CD4-positive, alpha-beta T cell treated with Interleukin-1 beta for 1 hour (primary cell): ENCODE results near the gene TAS1R2.
"Not testable (repeated sequence)": the region's sequence is repeated elsewhere in the genome, so short reads cannot be mapped to it uniquely, and the experiment has no call there.

Experiments
- DNase-seq, 2 donors: peaks; one replicate each; pipeline ENCODE4 v3.0.0-alpha.2; 2020 to 2022

Gene TAS1R2

DNA sequence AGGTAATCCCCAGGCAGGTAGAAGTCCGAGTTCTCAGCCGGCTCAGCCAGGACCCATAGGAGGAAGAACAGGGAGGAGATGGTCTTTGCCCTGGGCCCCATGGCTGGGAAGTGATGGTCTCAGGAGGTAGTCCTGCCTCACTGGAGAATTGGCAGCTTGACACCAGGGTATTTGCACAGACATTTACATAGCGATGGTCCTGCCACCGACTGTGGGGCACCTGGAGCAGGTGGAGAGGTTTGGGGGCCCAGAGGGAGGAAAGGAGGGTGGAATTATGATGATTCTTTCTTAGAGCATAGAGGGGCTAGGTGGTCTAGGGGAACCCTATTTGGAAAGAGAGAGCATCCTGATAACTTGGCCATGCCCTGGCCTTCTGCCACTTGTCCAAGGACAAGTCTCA lies at the start of gene TAS1R2:
TSS of gene TAS1R2 (minus strand) at position 101 of the 400 bp plus-strand sequence. CDS start at position 101, 0 bp downstream.
- DNase-seq: no peak

DNA sequence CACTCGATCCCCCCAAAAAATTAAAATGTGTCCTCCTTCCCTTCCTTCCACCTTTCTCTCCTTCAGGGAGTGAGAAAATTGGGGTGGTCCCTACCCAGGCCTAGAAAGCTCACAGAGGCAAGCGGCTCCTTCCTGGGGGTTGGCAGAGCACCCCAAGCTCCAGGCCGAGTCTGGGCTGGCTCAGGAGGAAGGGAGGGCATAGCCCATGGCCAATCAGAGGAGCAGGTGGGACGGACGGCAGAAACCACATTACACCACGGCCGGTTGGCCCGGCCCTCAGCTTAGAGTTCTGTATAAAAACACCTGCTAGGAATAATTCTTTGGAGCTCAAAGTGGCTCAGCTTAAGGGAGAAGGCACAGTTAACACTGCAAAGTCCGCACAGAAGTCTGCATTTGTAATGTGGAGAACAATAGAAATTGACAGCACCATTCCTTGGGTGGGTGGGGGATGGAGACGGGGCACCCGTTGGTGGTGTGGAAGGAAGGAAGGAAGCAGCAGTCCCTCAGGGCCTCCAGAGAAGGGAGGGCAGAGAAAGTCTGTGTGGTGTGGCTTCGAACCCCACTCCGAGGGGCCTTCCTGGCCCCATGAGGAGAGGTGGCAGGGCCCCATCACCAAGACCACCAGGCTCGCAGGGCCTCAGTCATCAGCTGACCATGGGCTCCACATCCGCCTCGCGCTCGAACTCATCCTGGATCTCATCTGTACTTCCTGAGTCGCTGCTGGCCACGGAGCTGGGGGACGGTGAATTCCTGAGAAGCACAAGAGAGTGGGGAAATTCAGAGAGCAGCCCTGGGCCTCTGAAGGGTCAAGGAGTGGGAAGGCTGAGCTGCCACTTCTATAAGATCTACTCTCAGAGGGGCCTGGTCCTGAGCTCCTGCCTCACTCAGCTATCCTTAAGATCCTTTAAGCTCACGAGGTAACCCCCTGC lies 48.7 kb upstream of the TAS1R2 start:
- DNase-seq: peak in 1 of 2 donors; percentile 34

DNA sequence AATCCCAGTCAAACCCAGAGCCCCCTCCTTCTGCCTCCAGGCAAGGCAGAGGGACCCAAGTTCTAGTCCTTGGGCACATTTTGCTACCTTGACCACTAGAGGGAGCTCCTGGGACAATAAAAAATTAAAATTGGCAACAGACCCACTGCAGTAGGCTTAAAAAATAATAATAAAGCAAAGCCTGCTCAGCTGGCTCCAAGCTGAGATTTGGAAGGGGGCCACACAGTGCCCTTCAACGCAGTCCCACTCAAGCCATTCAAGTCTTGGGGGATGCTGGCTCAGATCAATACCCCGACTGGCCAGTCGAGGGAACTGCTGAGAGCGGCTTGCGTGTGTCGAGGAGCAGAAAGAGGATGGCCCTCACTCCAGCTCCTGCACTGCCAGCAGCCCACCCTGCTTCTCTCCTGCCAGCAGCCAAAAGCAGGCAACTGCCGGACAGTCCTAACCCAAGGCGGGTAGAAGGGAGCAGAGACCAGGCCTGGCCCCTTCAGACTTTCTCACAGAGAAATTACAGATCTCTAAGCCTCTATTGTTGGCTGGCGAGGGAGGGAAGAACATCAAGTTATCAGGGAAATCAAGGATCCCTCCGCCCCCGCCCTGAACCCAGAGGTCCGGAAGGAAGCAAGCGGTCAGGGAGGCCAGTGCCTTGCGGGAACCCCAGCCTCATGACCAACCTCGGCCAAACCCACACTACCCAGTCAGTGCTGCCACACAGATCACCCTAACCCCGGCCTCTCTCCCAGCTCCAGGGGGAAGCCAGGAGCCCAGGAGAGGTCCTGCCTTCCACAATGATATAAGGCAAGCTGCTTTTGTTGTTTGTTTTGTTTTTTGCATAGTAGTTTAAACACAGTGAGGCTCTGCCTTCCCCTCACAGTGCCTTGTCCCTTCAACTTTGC lies 47.8 kb upstream of the TAS1R2 start:
- DNase-seq: peak; percentile 69 to 85

DNA sequence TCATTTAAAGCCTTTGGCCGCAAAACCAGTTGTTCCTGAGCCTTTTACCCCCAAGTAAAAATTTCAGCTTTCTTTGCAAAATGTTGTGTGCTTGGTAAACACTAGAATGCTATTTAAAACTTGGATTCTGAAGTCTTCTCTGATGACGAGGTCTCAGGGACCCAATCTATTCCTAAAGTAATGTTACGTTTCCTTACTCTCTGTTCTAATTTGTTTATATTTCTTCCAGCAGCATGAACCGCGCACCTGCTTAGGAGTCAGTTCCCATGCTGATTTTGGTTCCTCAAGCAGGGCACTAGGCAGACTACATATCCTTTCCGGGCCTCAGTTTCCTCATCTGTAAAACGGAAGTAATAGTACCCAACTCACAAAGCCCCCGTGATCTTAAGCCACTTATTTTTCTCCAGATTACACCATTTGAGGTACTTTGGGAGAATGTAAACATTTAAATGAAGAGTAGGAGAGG lies 43.9 kb upstream of the TAS1R2 start:
- DNase-seq: no peak

DNA sequence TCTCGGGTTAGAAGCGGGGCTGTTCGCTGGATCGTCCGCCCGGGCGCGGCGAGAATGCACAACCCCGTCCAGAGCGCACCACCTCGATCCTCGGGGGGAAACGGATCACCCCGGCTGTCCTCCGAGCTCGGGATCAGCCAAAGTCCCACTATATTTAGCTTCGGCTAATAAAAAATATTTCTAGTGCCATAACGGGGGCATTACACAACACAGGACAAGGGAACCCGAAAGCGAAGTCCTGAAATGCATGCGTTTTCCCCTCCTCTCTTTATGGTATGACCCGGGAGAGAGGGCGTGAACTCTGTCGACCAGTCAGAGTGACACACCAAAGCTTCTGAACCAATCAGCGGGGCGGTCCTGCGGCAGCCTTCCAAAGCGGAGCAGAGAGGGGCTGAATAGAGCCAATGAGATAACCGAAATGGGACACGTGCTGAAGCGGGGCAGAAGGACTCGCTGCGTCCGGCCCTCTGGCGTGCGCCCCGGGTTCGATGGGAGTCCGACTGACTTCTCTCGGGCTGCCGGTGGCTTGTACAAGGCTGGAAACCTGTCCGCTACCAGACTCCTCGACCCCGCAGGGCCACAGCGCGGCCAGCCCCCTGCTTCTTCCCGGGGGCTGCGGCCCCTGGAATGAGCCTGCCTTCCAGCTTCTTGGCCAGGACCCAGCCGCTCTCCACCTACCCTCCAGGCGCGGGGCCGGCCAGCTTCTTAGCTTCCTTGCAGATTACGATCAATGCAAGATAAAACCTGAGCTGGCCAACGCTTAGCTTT lies 43.2 kb upstream of the TAS1R2 start, which contains the start of gene ALDH4A1:
TSS of gene ALDH4A1 (minus strand) at position 33 of the 768 bp plus-strand sequence. CDS start at position 1, 32 bp downstream.
- DNase-seq: peak; percentile 96

DNA sequence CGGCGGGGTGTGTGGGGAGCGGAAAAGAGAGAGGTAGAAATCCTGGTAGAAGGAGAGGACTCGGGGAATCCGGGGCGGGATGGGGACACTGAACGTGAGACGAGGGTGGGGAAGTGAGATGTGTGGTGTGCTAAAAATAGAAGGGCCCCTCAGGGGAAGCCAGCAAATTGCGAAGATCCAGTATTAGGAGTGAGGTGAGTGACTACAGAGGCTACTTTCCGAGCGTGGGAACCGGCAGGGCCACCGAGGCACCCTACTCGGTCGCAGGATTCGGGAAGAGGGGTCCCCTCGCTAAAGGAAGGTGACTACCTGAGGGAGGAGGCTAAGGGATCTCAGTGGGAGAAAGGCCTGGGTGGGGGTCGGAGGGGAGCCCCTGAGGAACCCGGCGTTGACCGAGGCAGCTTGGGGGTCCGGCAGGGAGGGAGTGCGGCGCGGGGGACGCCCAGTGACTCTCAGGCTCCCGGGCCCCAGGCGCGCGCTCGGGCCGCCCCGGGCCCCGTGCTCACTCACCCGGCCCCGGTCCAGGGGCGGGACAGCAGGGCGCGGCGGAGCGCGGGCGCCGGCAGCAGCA lies 42.6 kb upstream of the TAS1R2 start:
- no peak for DNase-seq

- no peak for DNase-seq
These were observed 41.9 kb upstream of the TAS1R2 start for GRCh38 chr1:18901147-18901951.

DNA sequence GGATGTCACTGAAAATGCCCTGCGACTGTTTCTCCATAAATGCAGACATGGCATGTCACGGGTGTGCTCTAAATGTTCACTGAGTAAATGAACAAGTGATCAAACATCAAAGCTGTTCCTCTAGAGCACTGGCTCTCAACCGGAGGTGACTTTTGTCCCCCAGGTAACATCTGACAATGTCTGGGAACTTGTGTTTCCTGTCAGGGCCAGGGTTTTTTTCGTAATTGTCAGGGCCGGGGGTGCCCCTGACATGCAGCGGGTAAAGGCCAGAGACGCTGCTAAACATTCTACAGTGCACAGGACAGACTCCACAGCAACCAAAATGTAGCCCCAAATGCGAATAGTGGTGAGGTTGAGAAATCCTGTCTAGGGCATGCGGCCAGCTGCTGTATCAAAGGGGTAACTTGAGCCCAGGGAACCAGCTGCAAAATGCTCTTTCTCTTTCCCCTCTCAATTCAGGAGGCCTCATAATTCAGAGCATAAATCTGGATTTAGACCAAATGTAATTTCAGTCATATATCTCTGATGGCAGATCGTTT lies 40.9 kb upstream of the TAS1R2 start:
- DNase-seq: no peak

DNA sequence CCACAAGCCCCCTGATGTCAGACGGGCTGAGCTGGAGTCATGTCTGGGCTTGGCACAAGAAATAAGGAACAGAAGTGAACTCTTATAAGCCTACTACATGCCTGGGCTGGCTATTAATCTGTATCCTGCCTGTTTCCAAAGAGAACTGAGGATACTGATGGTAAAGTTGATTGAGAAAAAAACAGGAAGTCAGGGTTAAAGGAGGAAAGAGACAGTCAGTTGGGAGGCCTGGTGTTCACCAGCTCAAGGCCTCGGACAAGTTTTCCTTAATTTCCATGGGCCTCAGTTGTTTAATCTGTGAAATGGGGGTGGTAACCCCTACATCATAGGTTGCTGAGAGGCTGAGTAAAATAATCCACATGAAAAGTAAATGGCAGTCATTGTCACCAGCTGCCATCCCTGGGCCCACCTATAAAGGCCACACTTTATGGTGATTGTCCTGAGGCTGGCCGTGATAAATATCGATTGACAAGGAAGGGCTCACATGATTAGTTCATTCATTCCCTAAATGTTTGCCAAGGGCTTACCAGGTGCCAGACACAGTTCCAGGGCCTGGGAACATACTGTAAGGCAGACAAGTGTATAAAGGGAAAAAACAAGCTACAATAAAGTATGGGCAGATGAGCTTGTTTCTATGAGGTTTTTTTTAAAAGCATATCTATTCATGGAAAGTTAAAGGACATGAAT lies 40.0 kb upstream of the TAS1R2 start:
- no peak for DNase-seq

GRCh38 chr1:18898567-18898966 lies 39.1 kb upstream of the TAS1R2 start:
- DNase-seq: no peak

DNA sequence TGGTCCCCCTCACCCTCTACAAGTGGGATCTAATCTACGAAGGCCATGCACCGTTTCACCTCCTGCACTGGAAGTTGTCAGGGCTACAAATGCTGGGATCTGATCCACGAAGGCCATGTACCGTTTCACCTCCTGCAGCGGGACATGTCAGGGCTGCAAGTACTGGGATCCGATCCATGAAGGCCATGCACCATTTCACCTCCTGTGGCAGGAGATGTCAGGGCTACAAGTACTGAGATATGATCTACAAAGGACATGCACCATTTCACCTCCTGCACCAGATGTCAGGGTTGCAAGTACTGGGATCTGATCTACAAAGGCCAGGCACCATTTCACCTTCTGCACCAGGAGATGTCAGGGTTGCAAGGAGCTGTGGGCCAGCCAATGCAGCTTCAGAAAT lies 35.9 kb upstream of the TAS1R2 start:
- DNase-seq: no peak

DNA sequence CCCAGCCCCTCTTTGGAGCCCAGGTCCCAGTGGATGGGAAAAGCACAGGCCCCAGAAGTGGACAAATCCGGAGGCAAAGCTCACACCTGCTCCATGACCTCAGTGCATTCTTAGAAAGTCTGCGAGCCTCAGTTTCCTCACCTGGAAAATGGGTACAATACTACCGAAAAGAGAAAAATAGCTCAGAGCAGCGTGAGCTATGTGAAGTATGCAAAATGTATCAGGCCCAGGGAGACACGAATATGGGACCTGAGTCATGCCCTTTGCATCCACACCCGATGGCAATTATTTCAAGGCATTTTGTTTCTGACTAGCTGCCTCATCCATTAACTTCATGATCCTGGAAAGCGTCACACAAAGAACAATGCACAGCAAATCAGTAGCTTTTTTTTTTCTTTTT lies 33.7 kb upstream of the TAS1R2 start:
- DNase-seq: no peak

DNA sequence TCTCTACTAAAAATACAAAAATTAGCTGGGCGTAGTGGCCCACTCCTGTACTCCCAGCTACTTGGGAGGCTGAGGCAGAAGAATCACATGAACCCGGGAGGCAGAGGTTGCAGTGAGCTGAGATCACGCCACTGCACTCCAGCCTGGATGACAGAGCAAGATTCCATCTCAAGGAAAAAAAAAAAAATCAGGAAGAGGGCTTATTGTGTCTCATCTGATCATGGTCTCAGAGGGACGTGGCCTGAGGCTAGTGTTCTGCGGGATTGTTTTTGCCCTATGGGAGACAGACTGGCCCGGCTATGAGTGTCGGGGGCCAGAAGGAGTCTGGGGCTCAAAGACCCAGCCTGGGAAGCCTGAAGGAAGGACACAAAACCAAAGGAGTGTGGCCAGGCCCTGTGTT lies 32.4 kb upstream of the TAS1R2 start:
- DNase-seq: not testable (repeated sequence)

DNA sequence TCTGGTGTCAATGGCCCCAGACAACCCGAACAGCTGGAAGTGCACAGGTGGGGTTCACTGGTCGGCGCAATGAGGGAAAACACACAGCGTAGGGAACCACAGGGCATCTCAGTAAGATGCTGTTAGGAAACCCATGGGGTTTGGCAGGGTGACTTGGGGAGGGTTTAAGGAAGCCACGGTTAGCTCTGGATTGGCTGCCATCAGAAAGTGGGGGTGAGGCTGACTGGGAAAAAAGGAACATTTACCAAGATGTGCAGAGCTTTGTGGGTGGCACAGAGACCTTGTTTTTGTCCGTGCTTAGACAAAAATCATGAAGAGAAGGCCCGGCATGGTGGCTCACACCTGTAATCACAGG lies 31.9 kb upstream of the TAS1R2 start:
- no peak for DNase-seq

- DNase-seq: no peak
These were observed 31.4 kb upstream of the TAS1R2 start for GRCh38 chr1:18890706-18891425.

- no peak for DNase-seq
These were observed 26.5 kb upstream of the TAS1R2 start for GRCh38 chr1:18886003-18886335.

- no peak for DNase-seq
These were observed 26.0 kb upstream of the TAS1R2 start for GRCh38 chr1:18885311-18886002.

DNA sequence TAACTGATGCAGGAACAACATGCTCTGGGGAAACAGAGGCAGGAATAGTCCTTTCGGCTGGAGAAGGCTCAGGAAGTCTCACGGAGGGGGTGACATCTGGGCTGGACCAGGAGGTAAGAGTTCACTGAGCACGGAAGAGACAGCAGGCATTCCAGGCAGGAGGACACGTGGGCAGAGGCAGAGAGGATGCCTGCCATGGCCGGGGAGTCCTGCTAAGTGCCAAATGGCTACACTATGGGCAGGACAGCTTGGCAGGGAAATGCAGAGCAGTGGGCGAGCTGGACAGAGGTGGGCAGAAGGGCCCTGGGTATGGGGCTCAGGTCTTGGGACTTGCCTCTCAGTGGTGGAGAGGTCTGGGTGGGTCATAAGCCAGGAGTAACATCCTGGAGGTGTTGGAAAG lies 25.3 kb upstream of the TAS1R2 start:
- DNase-seq: no peak

DNA sequence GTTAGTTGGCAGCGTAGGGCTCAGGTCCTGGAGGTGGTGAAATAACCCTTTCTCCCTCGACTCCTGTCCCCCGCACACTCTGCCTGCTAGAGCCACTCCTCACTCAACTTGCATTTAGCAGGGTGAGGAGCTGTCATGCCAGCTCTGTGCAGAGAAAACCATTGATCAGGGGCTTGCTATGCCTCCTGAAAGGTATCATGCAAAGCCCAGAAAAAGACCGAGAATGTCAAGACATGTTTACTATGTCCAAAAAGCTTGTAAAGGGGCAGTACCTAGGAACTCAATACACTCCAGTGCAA lies 24.9 kb upstream of the TAS1R2 start:
- no peak for DNase-seq
